ENCODE data around the gene PIM3. TPM values are rescaled to one million over a fixed set of nuclear protein-coding genes. Genes with fewer than 3 reads are reported as not detected.

The PIM3 gene
- total and polyA plus RNA-seq, 4 experiments from 2014 or later: 48.1 to 62.3 (median 54.2) TPM

- Histone ChIP-seq H3K36me3 (ENCODE audit: insufficient read depth, low read length) (no peaks in the 10 kb centered on the region), H3K27me3 (ENCODE audit: insufficient read depth, low read length) (no peaks in the 10 kb centered on the region), H3K4me1 (ENCODE audit: insufficient read depth, low read length) (peaks cover 9% of the 10 kb centered on the region), H3K9me3 (ENCODE audit: control insufficient read depth in 1 of 2, low read length in 2 of 2) (no peaks in the 10 kb centered on the region), H3K4me3 (ENCODE audit: low read length in 2 of 2) (no peak overlapping the region), H3K27ac (ENCODE audit: low read depth, low read length) (no peak overlapping the region)
- ChIA-PET POLR2A (ENCODE audit: partially characterized antibody) (no interaction called here), CTCF (ENCODE audit: partially characterized antibody) (interaction anchor here (1.6 to 4.5 kb wide), 5 partner anchors 9 to 224 kb away, joined by 4 to 31 read pairs (median 6); no protein-coding TSS in a partner anchor)
- Mint-ChIP-seq H3K4me1 (peaks cover 3 to 12% (median 6%) of the 10 kb centered on the region in 4 donors), H3K4me3 (no peak overlapping the region), H3K36me3 (peaks cover 0 to 3% of the 10 kb centered on the region in 2 donors), H3K9me3 (peaks cover 0 to 22% (median 13%) of the 10 kb centered on the region in 8 donors), H3K27ac (no peak overlapping the region), H3K27me3 (peaks cover 4% of the 10 kb centered on the region in 2 donors)
- DNase-seq: no peak
- intact Hi-C loops (cut with micrococcal nuclease): no loop called here
These were observed 31.4 kb downstream of the PIM3 start for GRCh38 chr22:49991907-49992533.

- Mint-ChIP-seq H3K36me3 (peaks cover 0 to 3% of the 10 kb centered on the region in 2 donors), H3K4me3 (peak overlapping the region in 3 of 8 donors; percentile 38 to 64 (median 60)), H3K9me3 (peaks cover 0 to 19% (median 13%) of the 10 kb centered on the region in 8 donors), H3K27ac (peak overlapping the region in 5 of 7 donors; percentile 15 to 74 (median 50)), H3K27me3 (peaks cover 4% of the 10 kb centered on the region in 2 donors), H3K4me1 (peaks cover 3 to 12% (median 6%) of the 10 kb centered on the region in 4 donors)
- Histone ChIP-seq H3K27me3 (ENCODE audit: insufficient read depth, low read length) (no peaks in the 10 kb centered on the region), H3K4me3 (ENCODE audit: low read length in 2 of 2) (no peak overlapping the region), H3K36me3 (ENCODE audit: insufficient read depth, low read length) (no peaks in the 10 kb centered on the region), H3K27ac (ENCODE audit: low read depth, low read length) (no peak overlapping the region), H3K9me3 (ENCODE audit: control insufficient read depth in 1 of 2, low read length in 2 of 2) (no peaks in the 10 kb centered on the region), H3K4me1 (ENCODE audit: insufficient read depth, low read length) (peaks cover 9% of the 10 kb centered on the region)
- peak; percentile 47 to 69 (median 57) for DNase-seq
- ChIA-PET CTCF (ENCODE audit: partially characterized antibody) (interaction anchor here (0.7 to 4.5 kb wide), 15 partner anchors 10 to 230 kb away, joined by 3 to 31 read pairs (median 4); no protein-coding TSS in a partner anchor), POLR2A (ENCODE audit: partially characterized antibody) (interaction anchor here (1.7 to 2.7 kb wide), 3 partner anchors 37 to 226 kb away, joined by 5 to 11 read pairs (median 5); no protein-coding TSS in a partner anchor)
- intact Hi-C loops (cut with micrococcal nuclease): loop anchor here (1.0 kb wide), 3 partner anchors 37 to 226 kb away; no protein-coding TSS in a partner anchor
These were observed 32.5 kb downstream of the PIM3 start for GRCh38 chr22:49992921-49993648.

- Histone ChIP-seq H3K27ac (ENCODE audit: low read depth, low read length) (no peak overlapping the region), H3K4me1 (ENCODE audit: insufficient read depth, low read length) (peaks cover 9% of the 10 kb centered on the region), H3K9me3 (ENCODE audit: control insufficient read depth in 1 of 2, low read length in 2 of 2) (no peaks in the 10 kb centered on the region), H3K27me3 (ENCODE audit: insufficient read depth, low read length) (no peaks in the 10 kb centered on the region), H3K36me3 (ENCODE audit: insufficient read depth, low read length) (no peaks in the 10 kb centered on the region), H3K4me3 (ENCODE audit: low read length in 2 of 2) (no peak overlapping the region)
- CTCF ChIA-PET (ENCODE audit: partially characterized antibody): interaction anchor here (0.9 to 4.5 kb wide), 15 partner anchors 10 to 231 kb away, joined by 3 to 31 read pairs (median 4); no protein-coding TSS in a partner anchor
- Mint-ChIP-seq H3K9me3 (peaks cover 0 to 19% (median 13%) of the 10 kb centered on the region in 8 donors), H3K4me1 (peaks cover 3 to 17% (median 11%) of the 10 kb centered on the region in 4 donors), H3K36me3 (no peaks in the 10 kb centered on the region), H3K27ac (peak overlapping the region in 4 of 7 donors; percentile 2 to 68 (median 34)), H3K4me3 (no peak overlapping the region), H3K27me3 (peaks cover 3 to 7% of the 10 kb centered on the region in 2 donors)
- intact Hi-C loops (cut with micrococcal nuclease): loop anchor here (1.0 kb wide), 3 partner anchors 36 to 227 kb away; no protein-coding TSS in a partner anchor
- no peak for DNase-seq
- POLR2A ChIA-PET (ENCODE audit: partially characterized antibody): interaction anchor here (1.4 to 2.7 kb wide), 4 partner anchors 33 to 226 kb away, joined by 3 to 11 read pairs (median 5); partner anchors contain the start of gene PIM3
These were observed 33.2 kb downstream of the PIM3 start for GRCh38 chr22:49993649-49994360.

- CTCF ChIA-PET (ENCODE audit: partially characterized antibody): interaction anchor here (1.1 to 4.5 kb wide), 10 partner anchors 10 to 227 kb away, joined by 3 to 31 read pairs (median 4); no protein-coding TSS in a partner anchor
- peaks cover 6 to 9% of the 10 kb centered on the region in 2 donors for H3K27me3 Mint-ChIP-seq
- DNase-seq: no peak
- Histone ChIP-seq H3K27me3 (ENCODE audit: insufficient read depth, low read length) (no peaks in the 10 kb centered on the region), H3K9me3 (ENCODE audit: control insufficient read depth in 1 of 2, low read length in 2 of 2) (no peaks in the 10 kb centered on the region), H3K4me3 (ENCODE audit: low read length in 2 of 2) (no peak overlapping the region), H3K4me1 (ENCODE audit: insufficient read depth, low read length) (peaks cover 9% of the 10 kb centered on the region), H3K27ac (ENCODE audit: low read depth, low read length) (no peak overlapping the region), H3K36me3 (ENCODE audit: insufficient read depth, low read length) (no peaks in the 10 kb centered on the region)
- H3K9me3 Mint-ChIP-seq: peaks cover 0 to 19% (median 13%) of the 10 kb centered on the region in 8 donors
- intact Hi-C loops (cut with micrococcal nuclease): no loop called here
- no peak overlapping the region for H3K4me3 Mint-ChIP-seq
- peaks cover 3 to 17% (median 13%) of the 10 kb centered on the region in 4 donors for H3K4me1 Mint-ChIP-seq
- POLR2A ChIA-PET (ENCODE audit: partially characterized antibody): interaction anchor here (1.4 to 2.7 kb wide), 4 partner anchors 34 to 227 kb away, joined by 3 to 11 read pairs (median 5); partner anchors contain the start of gene PIM3
- no peaks in the 10 kb centered on the region for H3K36me3 Mint-ChIP-seq
- H3K27ac Mint-ChIP-seq: peak overlapping the region in 1 of 7 donors; percentile 2
These were observed 33.9 kb downstream of the PIM3 start for GRCh38 chr22:49994361-49995040.

- no peak for DNase-seq
- POLR2A ChIA-PET (ENCODE audit: partially characterized antibody): interaction anchor here (1.4 to 2.7 kb wide), 2 partner anchors 34 to 64 kb away, joined by 3 to 11 read pairs; partner anchors contain the start of gene PIM3
- no peaks in the 10 kb centered on the region for H3K27me3 ChIP-seq (ENCODE audit: insufficient read depth, low read length)
- CTCF ChIA-PET (ENCODE audit: partially characterized antibody): interaction anchor here (1.2 to 4.5 kb wide), 5 partner anchors 9 to 227 kb away, joined by 3 to 31 read pairs (median 28); no protein-coding TSS in a partner anchor
- intact Hi-C loops (cut with micrococcal nuclease): no loop called here
- Mint-ChIP-seq H3K27me3 (peaks cover 6 to 9% of the 10 kb centered on the region in 2 donors), H3K27ac (no peak overlapping the region), H3K36me3 (no peaks in the 10 kb centered on the region), H3K4me1 (peaks cover 3 to 17% (median 13%) of the 10 kb centered on the region in 4 donors), H3K9me3 (peaks cover 0 to 19% (median 13%) of the 10 kb centered on the region in 8 donors), H3K4me3 (no peak overlapping the region)
- H3K4me3 ChIP-seq (ENCODE audit: low read length in 2 of 2): no peak overlapping the region
- H3K36me3 ChIP-seq (ENCODE audit: insufficient read depth, low read length): no peaks in the 10 kb centered on the region
- no peak overlapping the region for H3K27ac ChIP-seq (ENCODE audit: low read depth, low read length)
- H3K9me3 ChIP-seq (ENCODE audit: control insufficient read depth in 1 of 2, low read length in 2 of 2): no peaks in the 10 kb centered on the region
- peaks cover 9% of the 10 kb centered on the region for H3K4me1 ChIP-seq (ENCODE audit: insufficient read depth, low read length)
These were observed 34.4 kb downstream of the PIM3 start for GRCh38 chr22:49995041-49995360.

GRCh38 chr22:49995361-49996118 lies 35.0 kb downstream of the PIM3 start:
- no peaks in the 10 kb centered on the region for H3K27me3 ChIP-seq (ENCODE audit: insufficient read depth, low read length)
- CTCF ChIA-PET (ENCODE audit: partially characterized antibody): interaction anchor here (2.0 to 4.5 kb wide), 4 partner anchors 32 to 228 kb away, joined by 8 to 31 read pairs (median 28); no protein-coding TSS in a partner anchor
- H3K27me3 Mint-ChIP-seq: peaks cover 6 to 9% of the 10 kb centered on the region in 2 donors
- no peak overlapping the region for H3K27ac Mint-ChIP-seq
- POLR2A ChIA-PET (ENCODE audit: partially characterized antibody): interaction anchor here (2.7 kb wide), 1 partner anchor 65 kb away, joined by 11 read pairs; no protein-coding TSS in a partner anchor
- no peak for DNase-seq
- peaks cover 0 to 14% (median 9%) of the 10 kb centered on the region in 8 donors for H3K9me3 Mint-ChIP-seq
- H3K36me3 Mint-ChIP-seq: no peaks in the 10 kb centered on the region
- no peaks in the 10 kb centered on the region for H3K9me3 ChIP-seq (ENCODE audit: control insufficient read depth in 1 of 2, low read length in 2 of 2)
- H3K4me3 ChIP-seq (ENCODE audit: low read length in 2 of 2): no peak overlapping the region
- intact Hi-C loops (cut with micrococcal nuclease): no loop called here
- H3K4me1 Mint-ChIP-seq: peaks cover 3 to 17% (median 13%) of the 10 kb centered on the region in 4 donors
- H3K4me3 Mint-ChIP-seq: no peak overlapping the region
- H3K4me1 ChIP-seq (ENCODE audit: insufficient read depth, low read length): peaks cover 9% of the 10 kb centered on the region
- H3K27ac ChIP-seq (ENCODE audit: low read depth, low read length): no peak overlapping the region
- no peaks in the 10 kb centered on the region for H3K36me3 ChIP-seq (ENCODE audit: insufficient read depth, low read length)
